DMS53 treated with DMSO at 0.1 percent for 48 hours (cell line): ENCODE results near the gene PDE10A.

ENCODE experiments used
- DNase-seq: peaks from one replicate; lab custom pipeline; 2025; ENCODE audit not compliant: unreplicated experiment; lab: John Stamatoyannopoulos, UW

PDE10A gene

DNA sequence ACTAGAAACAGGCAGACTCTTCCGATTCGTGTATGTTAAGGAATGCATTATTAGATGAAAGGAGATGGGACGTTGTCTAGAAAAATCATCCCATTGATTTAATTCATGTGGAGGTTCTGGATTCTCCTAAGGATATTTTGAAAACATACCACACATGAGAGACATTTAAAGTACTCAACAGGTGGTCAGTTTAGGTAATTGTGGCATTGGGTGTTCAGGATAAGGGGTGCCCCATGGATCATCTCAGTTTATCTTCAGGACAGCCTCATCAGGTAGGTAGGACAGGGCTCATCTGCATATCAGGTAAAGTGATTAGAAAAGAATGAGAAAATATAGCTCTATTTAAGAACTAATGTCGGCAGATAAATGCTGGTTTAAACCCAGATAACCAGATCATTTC lies 15.9 kb upstream of the PDE10A start:
- no peak for DNase-seq

DNA sequence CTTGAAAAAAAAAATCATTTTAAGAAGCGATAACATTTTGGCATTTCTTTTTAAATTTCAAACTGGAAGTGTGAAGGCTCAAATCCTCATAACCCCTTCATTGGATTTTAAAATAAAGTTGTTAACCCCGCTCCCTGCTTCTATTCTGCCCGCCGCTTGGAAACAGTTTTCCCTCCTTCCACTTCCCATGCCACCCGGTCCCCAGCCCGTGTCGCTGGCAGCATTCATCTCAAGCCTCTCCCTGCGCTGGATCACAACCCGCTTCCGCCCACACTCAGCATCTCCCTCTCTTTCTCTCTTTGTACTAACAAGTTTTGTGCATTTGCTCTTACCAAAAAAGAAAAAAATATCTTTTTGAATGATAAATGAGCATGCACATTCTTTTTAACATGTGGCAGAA lies 15.4 kb upstream of the PDE10A start:
- no peak for DNase-seq

DNA sequence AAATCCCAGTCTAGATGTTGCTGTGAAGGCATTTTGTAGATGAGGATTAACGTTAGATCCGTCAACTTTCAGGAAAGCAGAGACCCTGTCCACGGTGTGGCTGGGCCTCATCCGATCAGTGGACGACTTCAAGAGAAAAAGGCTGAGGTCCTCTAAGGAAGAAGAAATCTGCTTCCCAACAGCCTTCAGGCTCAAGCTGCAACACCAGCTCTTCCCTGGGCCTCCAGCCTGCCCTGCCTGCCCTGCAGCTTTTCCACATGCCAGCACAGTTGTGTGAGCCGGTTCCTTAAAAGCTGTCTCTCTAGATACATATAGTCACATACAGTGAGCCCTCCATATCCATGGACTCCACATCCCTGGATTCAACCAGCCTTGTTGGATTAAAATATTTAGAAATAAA lies 14.1 kb upstream of the PDE10A start:
- no peak for DNase-seq

DNA sequence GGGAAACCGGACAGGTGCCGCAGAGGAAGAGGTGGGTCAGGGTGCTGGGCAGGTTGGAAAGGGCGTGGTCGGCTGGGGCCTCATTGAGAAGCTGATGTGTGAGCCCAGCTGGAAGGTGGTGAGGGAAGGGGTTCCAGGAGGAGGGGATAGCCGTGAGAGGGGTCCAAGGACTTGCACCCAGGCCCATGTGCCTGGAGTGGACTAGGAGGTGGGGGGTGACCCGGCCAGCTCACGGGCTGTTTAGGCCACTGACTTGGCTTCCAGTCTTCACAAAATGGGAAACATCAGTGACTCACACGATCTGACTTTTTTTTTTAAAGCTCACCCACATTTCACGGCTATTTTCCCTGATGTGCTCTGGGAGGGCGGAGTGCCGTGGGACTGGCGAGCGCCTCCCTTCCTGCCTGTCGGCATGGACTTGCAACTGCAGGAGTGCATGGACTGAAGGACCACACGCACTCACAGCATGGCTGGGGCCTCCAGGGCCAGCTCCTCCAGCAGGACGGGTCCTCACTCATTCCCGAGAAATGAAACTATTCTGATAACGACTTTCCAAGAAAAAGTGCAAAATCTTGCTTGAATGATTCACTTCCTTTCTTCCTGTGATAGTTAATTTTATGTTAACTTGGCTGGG lies 13.5 kb upstream of the PDE10A start:
- peak; percentile 52 for DNase-seq

DNA sequence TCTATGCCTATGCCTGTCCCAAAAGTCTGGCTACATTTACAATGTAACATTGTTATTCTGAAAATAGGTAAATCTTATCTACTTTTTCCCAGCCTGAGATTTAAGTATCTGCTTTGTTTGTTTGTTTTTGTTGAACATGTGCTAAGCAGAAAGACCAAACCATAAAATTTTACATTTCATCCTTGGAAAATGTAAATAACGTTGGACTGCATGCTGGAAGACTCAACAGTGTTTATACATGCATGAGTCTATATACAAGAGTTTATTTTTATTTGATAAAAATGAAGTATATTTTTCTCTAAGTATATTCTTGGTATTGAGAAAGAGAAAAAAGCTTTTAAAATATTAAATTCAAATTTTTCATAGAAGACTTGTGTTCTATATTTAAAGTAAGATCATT lies 12.1 kb upstream of the PDE10A start:
- no peak for DNase-seq

DNA sequence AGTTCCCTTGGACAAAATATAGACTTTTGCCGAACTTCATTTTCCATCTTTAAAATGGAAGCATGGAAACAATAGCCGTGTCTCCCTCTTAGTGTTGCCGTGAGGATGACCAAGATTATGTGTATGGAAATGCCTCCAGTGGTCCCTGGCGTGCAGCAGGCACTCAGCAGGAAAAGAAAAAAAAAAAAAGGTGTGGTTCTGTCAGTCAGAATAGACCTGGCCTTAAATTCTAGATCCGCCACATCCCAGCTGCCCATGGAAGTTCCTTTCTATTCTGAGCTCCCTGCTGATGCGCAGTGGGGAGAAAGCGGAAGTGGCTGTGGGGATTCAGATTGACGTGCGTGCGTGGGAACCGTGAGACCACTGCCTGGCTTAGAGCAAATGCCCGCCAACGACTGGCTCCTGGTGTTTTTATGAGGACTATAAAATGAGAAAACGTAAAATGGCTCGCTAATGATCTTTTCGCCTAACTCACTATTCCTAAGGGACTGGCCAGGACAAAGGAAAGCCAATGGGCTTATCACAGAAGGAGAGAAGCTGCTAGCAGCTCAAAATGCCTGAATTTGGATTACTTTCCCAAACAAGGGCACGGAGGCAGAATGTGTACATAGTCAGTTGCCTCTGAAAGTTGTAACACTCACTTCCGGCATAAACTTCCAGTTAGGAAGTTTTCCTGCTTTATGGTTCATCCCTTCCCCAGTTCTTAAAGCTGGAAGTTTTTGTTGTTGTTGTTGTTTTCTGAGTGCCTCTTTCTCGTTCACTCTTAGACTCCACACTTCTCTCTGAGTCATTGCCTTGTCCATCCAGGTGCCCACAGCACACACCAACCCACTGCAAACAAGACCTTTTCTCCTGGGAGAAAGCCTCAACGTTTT lies 11.4 kb upstream of the PDE10A start:
- no peak for DNase-seq

DNA sequence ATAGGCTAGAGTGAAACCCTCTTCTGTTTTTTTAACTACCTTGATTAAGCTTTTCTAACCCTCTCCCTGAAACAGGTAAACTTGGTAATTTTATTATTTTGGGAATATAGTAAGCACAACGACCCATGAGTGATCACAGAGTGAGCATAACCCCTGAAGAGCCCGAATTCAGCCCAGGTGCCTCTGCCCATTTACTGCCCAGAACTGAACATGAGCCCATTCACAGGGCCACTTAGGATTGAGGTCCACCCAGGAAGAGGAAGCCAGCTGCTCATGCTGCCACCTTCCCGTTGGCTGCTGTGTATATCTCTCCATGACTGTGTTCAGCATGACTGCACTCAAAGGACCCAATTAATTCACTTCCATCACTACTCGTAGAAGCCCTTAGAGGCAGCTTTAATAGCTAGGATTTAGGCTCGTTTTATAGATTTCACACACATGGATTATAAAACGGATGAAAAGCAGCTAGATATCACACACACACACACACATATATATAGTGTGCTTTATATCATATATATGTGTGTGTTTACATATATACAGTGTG lies 8.3 kb upstream of the PDE10A start:
- peak; percentile 21 for DNase-seq

DNA sequence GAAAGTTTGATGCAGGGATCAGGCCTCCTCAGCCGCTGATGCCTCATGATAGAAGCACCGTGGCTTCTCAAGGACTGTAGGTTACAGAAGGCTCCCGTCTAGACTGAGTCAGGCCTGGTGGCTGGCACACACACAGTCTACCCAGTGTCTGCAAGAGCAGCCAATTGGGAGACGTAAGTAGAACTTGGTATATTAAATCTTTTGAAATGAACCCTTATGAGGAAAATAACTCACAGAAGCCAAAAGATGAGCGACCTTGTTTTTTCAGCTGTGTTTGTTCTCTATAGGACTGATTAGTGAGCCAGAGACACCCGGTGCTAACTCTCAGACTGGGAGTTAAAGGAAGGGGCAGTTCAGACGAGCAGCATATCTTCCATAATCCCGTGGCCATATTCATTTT lies 5.9 kb upstream of the PDE10A start:
- DNase-seq, result peak; percentile 13

DNA sequence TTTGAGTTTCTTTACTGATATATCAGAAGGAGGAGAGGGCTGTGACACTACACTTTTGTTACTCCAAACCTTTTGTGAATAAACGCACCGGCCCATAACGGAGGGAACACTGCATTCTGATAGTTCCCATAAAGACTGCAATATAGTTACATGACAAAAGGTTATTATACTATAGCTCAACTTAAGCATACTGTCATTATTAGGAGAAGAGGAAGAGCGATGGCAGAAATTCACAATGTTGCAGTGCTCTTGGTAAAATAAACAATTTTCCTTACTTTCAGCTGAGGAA lies 2.3 kb upstream of the PDE10A start:
- no peak for DNase-seq

DNA sequence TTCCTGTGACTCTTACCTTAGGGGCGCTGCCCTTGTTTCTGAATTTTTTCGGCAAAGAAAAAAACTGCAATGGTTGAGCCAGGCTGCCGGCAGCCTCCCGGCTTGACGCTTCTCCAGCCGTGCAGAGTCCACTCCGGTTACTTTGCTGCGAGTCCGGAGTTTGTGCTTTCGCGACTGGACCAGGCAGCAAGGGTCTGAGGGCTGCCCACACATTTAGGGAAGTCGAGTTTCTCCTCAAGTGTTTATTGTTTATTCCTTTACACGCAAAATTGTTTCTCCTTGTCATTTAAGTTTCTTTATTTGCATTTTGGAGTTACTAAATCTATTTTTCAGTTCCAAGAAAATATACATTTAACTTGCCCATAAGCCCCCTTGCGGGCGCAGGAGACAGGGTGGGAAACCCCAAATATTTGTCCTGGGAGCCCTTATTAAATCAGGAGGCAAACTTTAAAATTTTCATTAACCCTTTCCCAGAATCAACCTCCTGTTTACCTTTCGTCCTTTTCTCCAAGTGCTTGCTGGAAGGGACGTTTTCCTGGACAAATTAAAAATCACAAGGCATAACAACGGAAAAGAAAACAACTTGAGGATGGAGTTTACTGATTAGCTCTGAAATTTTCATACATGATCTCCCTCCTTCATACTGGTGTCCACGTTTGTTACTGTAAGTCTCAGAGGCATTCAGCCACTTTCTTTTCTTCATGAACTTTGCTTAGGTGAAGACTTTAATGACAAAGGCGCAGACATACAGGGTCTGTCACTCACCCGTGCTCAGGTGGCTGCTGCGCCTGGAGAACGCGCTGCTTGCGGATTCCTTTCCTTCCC lies 1.7 kb upstream of the PDE10A start:
- no peak for DNase-seq

DNA sequence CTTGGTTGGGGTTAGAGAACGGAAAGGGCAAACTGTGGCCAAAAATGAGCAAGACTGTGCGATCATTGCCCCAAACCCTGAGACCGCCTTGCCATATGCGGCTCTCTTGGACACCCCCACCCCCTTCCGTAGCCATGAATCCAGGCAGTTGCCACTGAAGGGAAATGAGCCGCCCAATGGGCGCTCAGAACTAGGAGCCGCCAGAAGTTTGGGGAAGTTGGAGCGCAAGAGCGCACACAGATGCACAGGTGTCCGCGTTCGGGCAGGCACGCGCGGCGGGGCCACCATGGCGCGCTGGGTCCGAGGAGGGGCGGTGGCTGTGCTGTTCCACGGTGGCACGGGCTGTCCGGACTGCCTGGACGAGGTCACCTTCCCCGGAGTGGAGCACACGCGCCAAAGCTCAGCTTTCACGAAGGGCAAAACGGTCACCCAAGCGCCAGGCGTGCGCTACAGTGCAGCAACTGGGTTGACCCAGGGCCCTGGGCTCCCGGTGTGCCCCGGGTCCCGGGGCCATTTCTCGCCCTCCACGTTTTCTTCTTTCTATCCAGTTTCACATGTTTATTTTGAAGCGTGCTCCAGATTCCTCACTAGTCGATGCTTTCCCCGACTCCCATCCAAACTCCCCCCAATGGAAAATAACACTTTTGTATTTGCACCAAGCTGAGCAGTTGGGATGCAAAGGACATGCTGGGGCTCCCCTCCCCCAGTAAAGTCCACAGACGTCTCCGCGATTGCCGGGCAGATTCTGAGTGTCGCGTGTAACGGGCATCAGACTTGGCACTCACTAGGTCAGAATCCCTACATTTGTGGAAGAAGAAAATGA lies 906 bp upstream of the PDE10A start:
- peak; percentile 9 for DNase-seq

DNA sequence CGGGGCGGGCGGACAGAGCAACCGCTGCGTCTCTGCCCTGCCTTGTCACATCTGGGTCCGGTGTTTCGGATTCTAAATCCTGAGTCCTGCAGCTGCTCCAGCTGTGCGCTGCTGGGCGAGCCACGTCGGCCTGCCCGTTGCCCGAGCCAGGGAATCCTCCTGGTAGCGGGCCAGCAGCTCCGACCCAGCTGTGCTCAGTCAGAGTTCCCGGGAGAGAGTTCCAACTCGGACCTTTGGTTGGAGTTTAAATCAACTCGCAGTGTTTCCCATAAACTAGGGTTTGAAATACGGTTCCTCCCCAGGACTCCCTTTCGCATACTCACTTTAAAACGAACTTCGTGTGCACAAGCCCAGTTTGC lies 315 bp upstream of the PDE10A start:
- no peak for DNase-seq

DNA sequence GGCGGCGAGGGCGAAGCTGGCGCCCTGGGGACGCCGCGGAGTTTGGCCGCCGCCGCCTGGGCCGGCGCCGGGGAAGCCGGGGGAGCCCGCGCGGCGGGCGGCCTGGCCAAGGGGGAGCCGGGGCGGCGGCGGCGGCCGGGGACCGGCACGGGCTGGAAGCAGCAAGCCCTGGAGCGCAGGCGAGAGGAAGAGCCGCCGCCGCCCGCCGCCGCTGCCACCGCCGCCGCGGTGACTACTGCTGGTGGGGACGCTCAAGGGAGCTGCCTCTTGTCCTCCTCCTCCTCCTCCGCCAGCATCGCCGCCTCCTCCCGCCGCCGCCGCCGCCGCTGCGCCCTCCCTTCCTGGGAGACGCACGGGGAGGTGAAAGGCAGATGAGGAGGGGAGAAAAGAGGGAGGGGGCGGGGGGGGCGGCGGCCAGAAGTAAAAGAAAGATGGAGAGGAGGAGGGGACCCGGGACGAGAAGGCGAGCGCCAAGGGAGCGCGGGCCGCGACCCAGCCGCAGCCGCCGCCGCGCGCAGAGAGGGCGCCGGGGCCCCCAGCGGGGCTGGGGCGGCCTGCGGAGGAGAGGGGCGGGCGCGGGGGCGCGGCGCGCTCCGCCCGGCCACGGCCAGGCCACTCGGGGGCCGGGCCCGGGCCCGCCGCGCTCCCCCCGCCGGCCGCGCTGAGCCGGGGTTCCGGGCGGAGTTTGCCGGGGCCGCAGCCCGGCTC lies 846 bp downstream of the PDE10A start:
- DNase-seq, result peak; percentile 7

DNA sequence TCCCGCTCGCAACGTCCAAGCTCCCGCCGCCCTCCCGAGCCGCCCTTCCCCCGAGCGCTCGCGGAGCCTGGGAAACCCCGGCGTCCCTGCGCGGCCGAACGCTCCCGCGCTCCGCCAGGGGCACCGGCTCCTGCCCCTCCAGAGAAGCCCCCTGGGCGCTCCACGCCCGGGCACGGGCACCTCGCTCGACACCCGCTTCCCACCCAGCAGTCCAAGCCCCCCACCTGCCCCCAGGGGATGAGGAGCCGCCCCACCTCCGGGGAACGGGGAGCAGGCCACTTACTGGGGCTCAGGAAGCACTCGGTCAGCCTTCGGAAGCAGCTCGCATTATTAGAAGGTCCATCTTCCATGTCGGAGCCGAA lies 1.4 kb downstream of the PDE10A start:
- no peak for DNase-seq

DNA sequence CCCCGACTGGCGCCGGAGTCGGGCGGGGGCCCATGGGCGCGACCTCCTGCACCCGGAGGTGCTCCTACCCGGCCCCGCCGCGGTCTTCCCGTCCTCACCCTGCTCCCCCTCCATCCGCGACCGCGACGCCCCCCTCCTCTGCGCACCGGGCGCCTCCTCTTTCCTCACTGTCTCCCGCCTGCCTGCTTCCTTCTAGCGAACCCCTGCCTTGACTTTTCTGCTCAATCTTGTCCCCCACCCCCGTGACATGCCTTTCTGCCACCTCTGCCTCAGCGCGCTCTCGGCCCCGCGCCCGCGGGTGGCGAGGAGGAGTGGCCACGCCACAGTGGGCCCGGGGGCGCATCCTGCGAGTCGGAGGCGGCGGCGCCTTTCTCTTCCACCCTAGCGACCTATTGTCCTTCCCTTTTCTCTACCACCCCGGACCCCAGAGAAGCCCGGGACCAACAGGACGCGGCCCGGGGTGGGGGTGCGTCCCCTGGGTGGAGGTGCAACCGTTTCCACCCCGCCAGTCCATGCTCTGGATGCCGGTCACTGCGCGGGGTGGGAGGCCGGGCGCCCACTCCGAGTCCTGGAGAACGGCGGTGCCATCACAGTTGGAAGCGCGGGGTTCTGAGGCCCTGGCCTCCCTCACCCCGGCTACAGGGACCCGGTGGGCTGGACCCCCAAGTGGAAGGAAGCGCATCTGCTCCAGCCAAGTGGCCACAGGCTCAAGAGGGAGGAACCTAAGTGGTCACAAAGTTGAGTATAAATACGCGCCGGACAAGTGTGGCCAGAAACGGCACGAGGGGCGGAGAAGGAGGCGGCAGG lies 2.0 kb downstream of the PDE10A start:
- DNase-seq, result no peak

DNA sequence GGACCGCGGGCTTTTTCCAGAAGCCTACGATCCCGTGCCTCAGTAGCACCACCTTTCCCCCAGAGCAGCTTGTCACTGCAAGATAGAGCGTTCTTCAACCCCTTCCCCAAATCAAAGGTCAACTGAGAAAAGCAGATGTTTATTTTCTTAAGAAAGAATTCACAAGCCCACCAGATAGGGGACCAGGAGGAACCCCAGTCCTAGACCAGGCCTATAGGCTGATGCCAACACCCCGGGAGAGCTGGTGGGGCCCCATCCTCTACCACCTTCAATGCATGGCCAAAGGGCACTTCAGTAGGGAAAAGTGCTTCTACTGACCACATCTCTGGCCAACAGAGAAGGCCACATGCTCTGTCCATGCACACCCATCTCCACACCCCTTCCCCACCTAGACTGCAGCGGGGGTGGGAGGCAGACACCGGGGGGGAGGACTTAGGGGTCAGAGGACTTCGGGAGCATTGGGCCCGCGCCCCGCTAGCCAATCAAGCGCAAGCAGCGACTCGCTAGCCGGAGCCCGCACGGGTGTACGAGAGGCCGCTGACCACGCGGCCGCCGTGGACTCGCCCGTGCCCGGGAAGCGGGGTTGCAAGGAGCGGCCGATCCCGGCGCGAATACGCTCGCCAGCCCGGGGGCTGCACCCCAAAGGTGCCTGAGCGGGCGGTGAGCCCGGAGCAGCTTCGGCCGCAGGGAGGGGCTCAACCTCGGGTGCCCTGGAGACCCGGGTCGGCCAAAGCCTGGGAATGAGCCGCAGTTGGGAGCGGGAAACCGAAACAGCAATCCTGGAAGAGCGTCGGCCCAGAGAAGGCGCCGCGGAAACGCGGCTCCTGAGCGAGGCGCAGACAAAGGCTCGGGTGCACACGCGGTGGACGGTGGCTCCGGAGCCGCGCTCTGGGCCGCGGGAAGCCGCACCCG lies 2.8 kb downstream of the PDE10A start:
- no peak for DNase-seq

DNA sequence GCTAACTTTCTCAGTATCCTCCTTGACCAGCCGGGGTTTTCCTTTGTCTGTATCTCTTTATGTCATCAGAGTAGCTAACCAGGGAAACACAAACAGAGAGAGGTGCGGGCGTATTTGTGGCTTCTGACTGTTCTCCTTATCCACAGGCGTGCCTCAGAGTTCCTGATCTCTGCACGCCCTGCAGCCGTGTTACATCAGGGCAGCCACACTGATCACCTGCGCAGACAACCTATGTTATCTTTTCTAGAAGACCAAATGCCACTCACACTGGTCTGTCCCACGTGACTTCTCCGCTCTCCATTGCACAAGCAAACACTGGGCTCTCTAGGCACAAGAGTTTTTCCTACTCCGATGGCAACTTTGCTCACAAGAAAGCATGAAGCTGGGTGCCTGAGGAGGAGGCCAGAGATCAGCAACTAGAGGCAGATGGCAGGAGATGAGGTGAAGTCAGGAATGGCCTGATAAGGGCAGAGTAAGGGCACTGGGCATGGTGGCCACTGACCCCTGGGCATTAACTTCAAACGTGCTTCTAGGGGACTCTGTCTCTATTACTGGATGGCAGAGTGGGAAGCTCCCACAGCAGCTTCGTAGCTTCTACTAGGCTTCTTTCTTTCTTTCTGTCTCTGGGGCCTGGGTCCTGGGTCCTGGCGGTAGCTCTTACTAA lies 4.5 kb downstream of the PDE10A start:
- DNase-seq, result no peak

DNA sequence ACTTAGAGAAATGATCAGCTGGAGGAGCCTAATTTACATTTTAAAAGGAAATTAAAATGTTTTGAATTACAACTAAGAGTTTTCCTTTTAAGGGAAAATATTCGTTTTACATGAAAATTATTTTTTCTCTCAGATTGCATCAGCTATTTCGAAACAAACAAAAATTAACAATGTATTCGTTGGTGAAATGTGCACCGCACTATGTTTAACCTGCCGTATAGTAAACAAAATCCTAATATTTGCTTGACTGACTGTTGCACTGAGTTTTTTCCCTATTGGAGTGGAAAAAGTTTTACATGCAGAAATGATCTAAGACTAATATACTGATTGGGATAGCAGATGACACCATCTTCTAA lies 5.7 kb downstream of the PDE10A start:
- DNase-seq, result no peak
